SK-MEL-5 (cell line): ENCODE measurements around the gene AHSG. TPM values are rescaled to one million over a fixed set of nuclear protein-coding genes. Genes with fewer than 3 reads are reported as not detected.

Experiments used
- DNase-seq: peaks from one replicate; pipeline ENCODE4 v3.0.0-alpha.2; 2016; ENCODE audit warnings: low read depth, low spot score
- in situ Hi-C: cut with HindIII; loops from 2 replicates; pipeline ENCODE4 v1.10.0; 2016; ENCODE audit warnings: low sequenced_read_pairs, high pct_unique_total_duplicates, low pct_unique_long_range_greater_than_20kb
- small RNA-seq, 2 experiments: library from RNA; depleted of rRNA; stranded (forward); fragments of <200 nt; gene quantifications; one replicate each; pipeline ENCODE3, GENCODE V24; 2014
- total RNA-seq: library from RNA; depleted of rRNA; stranded (reverse); fragments of >200 nt; shearing (Covaris generic); gene quantifications from 2 replicates; pipeline ENCODE4 v1.2.3, GENCODE V29; 2014; rRNA removed

The AHSG gene
- total RNA-seq, 1 experiment from 2014 or later: not detected

DNA sequence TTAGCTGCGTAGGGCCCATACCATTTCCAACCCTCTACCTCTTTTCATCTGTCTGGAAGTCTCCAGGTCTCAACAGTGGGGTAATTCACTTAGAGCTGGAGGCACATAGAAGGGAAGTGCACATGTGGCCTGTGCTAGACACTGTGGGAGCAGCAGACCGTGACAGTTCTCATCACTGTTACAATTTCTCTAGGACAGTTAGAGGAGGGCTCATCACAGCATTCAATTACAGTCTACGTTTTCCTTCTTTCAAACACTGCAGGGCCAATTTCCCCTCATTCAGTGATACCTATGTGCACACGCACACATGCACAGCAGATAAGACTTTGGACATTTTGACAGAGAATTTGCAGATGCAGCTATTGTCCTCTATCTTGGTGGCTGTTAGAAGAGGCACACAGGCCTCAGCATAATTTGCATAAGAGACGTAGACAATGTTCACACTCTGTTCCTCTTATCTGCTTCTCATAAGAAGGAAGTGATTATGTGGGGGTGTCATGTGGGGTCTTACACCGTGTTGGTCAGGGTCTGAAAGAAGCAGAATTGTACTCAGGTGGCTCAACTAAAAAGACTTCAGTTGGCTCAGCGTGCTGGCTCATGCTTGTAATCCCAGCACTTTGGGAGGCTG is 40.3 kb downstream of the AHSG start:
- in situ Hi-C loops: no loop called here
- no peak for DNase-seq

DNA sequence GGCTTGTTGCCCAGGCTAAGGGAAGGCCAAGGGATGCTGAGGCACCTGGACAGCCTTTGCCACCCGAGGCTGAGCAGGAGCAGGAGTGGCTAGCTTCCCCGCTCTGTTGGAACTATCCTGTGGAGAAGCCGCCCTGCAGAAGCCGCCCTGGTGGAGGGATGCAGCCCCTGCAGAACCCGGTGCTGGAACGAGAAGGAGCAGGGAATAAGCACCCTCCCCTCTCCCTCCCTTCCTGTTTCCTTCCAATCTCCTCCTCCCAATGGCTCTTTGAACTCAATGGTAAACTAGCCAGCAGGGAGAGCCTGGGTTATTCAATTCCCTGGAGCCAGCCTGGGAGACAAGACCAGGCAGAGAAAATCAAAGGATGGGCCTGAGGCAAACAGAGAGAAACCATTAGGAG is 41.1 kb downstream of the AHSG start:
- peak; percentile 27 for DNase-seq
- in situ Hi-C loops: no loop called here

DNA sequence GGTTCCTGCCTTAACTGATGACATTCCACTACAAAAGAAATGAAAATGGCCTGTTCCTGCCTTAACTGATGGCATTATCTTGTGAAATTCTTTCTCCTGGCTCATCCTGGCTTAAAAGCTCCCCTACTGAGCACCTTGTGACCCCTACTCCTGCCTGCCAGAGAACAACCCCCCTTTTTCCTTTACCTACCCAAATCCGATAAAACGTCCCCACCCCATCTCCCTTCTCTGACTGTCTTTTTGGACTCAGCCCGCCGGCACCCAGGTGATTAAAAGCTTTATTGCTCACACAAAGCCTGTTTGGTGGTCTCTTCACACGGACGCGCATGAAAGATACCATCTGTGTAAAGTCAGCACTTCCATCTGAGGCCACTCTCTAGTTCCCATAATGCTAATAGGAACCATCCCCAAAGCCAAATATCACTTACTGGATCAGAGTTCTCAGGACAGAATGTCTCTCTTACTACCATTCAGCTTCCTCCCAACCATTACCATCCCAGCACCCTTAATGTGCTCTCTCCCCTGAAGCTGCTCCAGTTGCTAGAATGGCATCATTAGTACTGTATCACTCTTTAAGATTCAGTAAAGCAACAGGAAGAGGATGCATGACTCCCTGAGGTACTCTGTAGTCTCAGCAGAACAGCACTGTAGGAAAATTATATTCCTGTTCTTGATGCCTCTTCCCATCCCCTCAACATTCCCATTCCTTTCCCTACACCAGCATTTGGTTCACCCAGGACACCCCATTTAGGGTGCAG is 50.7 kb downstream of the AHSG start:
- in situ Hi-C loops: no loop called here
- DNase-seq: no peak

DNA sequence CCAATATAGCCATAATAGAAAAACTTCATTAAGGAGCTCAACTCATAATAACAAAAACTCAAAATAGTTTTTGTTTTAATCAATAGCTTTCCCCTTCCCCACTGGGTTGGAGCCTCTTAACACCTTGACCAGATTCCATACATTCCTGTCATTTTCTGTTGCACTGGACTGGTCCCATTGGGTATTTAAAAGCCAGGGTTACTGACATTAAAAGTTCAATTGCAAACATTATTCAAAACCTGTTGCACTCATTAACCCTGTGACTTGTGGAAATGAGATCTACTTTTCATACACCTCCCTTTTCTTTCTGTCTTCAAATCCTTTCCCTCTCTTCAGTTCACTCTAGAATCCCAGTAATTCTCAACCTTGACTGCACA is 51.2 kb downstream of the AHSG start:
- DNase-seq: no peak
- in situ Hi-C loops: no loop called here

DNA sequence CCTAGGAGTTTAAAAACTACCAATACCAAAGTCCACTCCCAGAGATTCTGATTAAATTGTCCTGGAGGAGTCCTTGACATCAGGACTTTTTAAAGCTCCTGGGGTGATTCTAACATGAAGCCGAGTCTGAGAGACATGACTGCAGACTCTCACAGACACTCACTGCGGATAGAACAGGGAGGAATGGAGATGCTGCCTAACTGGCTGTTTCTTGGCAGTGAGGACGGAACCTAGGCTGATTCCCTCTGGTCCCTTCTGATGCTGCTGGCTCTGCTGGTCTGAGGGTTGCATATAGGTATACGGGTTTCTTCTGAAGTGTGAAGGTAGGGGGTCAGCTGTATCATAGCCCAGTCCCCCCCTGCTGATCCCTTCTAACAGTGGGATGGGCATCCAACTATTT is 51.6 kb downstream of the AHSG start:
- no peak for DNase-seq
- in situ Hi-C loops: no loop called here

DNA sequence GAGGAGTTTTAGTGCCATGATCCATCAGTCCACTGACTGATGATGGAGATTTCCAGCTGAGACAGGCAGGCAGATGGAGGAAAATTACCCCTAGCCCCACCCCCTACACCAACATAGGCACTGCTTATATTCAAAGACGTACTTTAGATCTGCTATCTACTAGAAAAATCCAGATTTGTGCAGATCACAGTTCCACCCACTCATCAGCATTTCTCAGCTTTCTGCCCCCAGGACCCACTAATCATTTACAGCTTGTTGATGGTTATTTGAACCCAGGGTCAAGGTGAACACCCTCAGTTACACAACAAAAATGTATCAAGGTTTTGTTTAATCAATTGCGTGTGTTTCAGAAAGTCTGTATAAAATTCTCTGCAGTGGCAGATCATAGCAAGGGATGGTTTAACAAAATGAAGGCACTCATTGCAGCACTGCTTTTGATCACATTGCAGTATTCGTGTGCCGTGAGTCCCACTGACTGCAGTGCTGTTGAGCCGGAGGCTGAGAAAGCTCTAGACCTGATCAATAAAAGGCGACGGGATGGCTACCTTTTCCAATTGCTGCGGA is 52.8 kb downstream of the AHSG start, which contains the start of gene HRG:
TSS of gene HRG (plus strand) at position 390 of the 564 bp plus-strand sequence. CDS start at position 408, 18 bp downstream.
- in situ Hi-C loops: no loop called here
- DNase-seq: no peak

DNA sequence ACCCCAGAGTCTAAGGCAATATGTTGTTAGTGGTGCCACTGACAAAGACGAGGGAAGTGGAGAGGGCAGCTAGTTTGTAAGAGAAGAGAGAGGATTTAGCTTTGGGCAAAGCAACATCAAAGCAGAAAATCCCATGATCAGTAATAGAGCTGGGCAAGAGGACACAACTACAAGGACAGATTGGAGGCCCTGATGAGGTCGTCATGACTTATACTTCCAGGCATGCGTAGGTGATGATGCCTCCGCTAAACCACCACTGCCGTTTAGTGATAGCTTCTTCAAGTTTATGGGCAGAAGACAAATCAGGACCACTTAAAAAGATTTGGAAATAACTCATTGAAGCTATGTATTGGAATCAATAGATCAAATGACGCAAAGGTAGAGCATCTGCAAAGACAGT is 55.6 kb downstream of the AHSG start:
- no peak for DNase-seq

DNA sequence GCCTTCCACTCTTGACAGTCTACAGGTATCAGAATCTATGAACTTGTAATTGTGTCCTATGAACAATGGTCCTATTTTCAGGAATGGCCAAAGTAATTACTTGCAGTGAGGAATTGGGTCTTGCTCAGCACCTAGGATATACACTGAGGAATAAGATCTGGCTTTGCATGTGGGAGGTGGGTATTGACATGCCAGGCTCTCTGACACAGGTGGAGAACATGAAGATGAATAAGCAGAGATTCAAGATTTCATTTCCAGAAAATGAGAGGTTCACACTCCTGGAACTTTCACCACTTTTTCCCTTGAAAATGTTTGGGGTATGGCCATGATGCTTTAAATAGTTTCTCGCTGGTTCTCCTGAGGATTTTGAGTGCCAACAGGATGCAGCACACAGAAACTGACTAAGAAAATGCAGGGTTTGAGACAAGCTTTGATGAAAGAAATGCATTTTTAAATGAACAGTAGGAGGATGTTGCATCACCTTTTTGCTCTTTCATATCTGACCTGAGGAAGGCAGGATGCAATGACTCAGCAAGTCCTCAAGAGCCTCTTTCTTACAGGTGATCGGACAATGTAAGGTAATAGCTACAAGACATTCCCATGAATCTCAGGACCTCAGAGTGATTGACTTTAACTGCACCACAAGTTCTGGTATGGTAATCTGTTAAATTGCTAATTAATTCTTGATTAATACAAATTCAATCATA is 56.7 kb downstream of the AHSG start:
- no peak for DNase-seq
- in situ Hi-C loops: no loop called here

More for the DNA sequence above, 55.6 kb downstream of the AHSG start:
- in situ Hi-C loops: no loop called here

DNA sequence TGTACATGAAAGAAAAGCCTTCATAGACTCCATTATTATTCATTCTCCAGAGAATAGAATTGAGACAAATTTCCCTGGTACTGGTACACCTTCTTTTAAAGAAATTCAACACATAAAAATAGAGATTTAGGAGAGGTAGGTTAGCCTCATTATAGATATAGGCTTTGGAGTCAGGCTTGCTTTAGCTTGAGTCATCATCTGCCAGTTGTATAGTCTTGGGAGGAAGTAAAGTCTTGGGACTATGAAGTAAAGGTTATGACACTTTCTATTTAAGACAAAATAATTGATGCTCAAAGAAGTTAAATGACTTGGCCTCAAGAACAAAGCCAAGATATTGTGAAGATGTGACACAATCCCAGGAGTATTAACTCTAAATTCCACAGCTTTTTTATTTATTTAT is 57.3 kb downstream of the AHSG start:
- no peak for DNase-seq
- in situ Hi-C loops: no loop called here

Small RNA genes within 50 kb of the gene (small RNA-seq; reads per million reads assigned to genes)
- gene RF00017: 0 reads per million in 2 experiments

Other genes starting within 250 kb of the AHSG start
- 0.08 and 1.6 TPM in 2 replicates for gene CRYGS, start 68.7 kb upstream of the AHSG start, total RNA-seq
- 17.1 and 18.5 TPM in 2 replicates for gene TBCCD1, start 45.7 kb upstream of the AHSG start, total RNA-seq
- 153 and 164 TPM in 2 replicates for gene DNAJB11, start 42.3 kb upstream of the AHSG start, total RNA-seq
- gene FETUB, start 27.3 kb downstream of the AHSG start, total RNA-seq: not detected in 2 replicates
- gene HRG, start 53.0 kb downstream of the AHSG start, total RNA-seq: not detected in 2 replicates
- gene KNG1, start 104.3 kb downstream of the AHSG start, total RNA-seq: not detected in 2 replicates
- 391 and 434 TPM in 2 replicates for gene EIF4A2, start 170.5 kb downstream of the AHSG start, total RNA-seq
- 51.0 and 57.3 TPM in 2 replicates for gene RFC4, start 193.4 kb downstream of the AHSG start, total RNA-seq
- gene ADIPOQ, start 229.7 kb downstream of the AHSG start, total RNA-seq: not detected in 2 replicates